Suppressor macrophage (primary cell): Measurements from ENCODE around the gene CNTLN.
A peak's percentile ranks its signal among the peaks of the same experiment; 100 is the strongest.
"Not testable (repeated sequence)": the region's sequence is repeated elsewhere in the genome, so short reads cannot be mapped to it uniquely, and the experiment has no call there.

ENCODE experiments used
- DNase-seq, 4 experiments: peaks; one replicate each; pipeline ENCODE4 v3.0.0-alpha.2; 2020 to 2022

Gene CNTLN

DNA sequence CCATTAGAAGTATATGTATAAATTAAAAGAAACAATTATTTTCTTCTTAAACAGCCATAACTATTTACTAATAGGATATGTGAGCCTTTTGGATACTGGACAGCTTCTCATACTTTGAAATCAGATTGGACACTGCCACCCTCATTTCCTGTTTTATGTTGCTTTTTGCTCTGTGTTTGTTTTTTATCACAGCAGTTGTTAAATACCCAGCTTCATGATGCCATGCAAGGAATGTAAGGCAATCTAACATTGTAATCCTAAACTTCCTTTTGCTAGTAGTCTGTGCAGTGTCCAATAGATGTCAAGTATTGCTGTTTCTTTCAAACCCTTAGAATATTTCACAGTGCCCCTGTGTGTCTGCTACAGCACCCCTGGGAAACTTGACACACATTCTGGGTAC lies 56.2 kb downstream of the CNTLN start:
- no peak for DNase-seq

GRCh38 chr9:17204611-17205152 lies 69.8 kb downstream of the CNTLN start:
- DNase-seq: no peak

- no peak for DNase-seq
These were observed 81.2 kb downstream of the CNTLN start for GRCh38 chr9:17216011-17216410.

- no peak for DNase-seq
These were observed 81.8 kb downstream of the CNTLN start for GRCh38 chr9:17216646-17217045.

GRCh38 chr9:17217272-17217671 lies 82.4 kb downstream of the CNTLN start:
- no peak for DNase-seq

- peak in 1 of 4 experiments; percentile 3 for DNase-seq
These were observed 84.4 kb downstream of the CNTLN start for GRCh38 chr9:17219261-17219660.

DNA sequence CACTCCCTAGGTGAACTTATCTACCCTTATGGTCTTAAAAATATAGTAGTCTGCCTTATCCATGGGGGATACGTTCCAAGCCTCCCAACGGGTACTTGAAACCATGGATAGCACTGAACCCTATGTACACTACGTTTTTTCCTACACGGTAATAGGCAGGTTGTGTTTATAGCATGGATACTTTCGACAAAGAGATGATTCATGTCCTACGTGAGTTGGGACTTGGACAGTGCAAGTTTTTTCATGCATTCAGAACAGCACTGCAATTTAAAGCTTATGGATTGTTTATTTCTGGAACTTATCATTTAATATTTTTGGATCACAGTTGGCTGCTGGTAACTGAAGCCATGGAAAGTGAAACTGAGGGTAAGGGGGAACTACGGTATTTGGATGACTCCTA lies 88.1 kb downstream of the CNTLN start:
- no peak for DNase-seq

DNA sequence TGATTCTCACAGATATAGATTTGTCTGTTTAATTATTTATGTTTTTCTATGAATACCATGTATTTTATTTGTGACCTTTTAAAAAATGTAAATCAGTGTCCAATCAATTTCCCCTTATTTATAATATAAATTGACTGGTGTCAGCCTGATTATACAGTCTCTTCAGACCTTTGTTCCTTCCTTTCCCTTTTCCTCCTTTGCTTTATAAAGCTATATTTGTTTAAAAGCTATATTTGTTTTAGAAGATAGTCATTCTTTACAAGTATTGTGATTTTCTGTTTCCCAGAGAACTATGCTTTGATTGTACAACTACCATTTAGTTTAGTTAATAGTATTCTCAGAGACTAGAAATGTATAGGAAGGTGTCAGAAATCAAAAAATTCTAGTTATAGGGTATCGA lies 90.6 kb downstream of the CNTLN start:
- DNase-seq: no peak

DNA sequence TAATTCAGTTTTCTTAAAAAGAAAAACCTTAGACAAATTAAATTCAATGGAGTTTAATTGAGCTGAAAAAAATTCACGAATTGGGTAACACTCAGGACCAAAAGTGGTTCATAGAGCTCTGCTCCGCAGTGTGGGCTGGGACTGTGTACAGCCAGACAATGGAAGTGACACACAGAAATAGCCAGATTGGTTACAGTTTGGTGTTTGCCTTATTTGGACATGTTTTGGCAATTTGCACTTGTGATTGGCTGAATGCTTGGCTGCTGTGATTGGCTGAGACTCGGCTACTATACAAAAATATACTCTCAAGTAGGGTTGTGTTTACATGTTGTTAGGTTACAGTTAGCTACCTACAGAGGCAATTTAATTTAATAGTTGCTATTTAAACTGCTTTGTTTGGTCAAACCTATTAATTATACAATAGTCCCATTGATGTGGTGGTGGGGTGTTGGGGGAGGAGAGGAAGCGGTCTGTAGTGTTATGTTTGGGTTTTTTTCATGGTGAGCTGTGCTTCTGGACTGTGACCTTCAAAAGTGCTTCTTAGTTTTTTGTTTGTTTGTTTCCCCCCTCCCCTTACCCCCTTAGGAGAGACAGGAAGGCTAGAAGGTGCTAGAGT lies 95.2 kb downstream of the CNTLN start:
- no peak for DNase-seq

DNA sequence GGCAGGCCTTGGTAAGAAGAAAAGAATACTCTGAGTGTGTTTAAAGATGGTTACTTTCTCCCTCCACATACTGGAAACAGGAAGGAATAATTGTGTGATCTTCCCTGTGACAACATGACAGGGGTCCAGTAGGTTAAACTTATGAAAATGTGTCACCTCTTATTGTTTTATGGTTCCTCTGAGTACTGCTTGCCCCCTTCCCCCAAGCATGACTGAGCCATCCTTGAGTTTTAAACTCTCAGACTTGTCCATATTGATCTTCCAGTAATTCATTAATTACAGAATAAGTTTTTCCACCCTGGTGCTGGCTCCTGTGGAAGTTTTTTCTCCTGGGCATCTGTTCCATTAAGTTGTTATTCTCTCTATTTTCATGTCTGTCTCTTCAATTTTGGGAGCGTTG lies 95.8 kb downstream of the CNTLN start:
- no peak for DNase-seq

DNA sequence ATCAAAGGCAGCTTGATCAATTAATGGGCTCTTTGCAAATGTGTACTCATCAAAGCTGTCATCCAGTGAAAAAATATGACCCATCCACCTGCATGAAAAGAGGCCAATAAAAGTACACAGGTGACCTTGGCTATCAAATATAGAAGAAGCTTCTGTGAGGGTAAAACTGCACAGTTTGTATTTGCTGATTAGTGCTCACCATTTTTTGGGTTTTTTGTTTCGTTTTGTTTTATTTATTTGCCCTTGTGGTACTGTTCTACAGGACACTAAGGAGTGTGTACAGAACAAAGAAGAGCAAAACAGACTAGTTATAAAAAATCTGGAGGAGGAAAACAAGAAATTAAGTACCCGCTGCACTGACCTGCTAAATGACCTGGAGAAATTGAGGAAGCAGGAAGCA lies 101.3 kb downstream of the CNTLN start:
- DNase-seq: no peak

DNA sequence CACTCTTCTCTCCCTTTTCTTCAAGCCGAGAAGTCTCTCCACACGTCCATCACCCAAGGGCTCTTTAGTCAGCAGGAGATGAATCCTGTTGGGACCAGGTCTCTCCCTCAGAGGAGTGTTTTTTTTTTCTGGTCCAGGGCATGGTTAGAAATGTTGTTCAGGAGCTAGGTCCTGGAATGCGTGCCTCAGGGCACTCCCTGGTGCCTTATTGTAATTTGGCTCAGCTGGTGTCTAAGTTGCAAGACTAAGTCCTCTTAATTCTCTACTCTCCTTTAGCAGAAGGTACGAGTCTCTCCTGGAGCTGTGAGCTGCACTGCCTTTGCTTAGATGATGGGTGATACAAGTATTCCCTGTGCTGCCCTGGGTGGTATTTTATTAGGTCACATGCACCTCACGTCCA lies 111.9 kb downstream of the CNTLN start:
- no peak for DNase-seq

DNA sequence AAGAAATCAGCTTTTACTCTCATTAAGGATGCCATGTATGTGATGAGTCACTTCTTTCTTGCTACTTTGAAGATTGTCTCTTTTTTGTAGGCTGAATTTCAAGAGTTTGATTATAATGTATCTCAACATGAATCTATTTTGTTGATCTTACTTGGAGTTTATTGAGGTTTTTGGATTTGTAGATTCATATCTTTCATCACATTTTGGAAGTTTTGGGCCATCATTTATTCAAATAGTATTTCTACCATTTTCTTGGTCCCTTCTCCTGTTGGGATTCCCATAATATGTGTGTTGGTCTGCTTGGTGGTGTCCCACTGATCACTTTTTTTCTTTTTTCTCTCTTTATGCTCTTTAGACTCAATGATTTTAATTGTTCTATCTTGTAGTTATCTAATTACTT lies 116.3 kb downstream of the CNTLN start:
- DNase-seq: no peak

DNA sequence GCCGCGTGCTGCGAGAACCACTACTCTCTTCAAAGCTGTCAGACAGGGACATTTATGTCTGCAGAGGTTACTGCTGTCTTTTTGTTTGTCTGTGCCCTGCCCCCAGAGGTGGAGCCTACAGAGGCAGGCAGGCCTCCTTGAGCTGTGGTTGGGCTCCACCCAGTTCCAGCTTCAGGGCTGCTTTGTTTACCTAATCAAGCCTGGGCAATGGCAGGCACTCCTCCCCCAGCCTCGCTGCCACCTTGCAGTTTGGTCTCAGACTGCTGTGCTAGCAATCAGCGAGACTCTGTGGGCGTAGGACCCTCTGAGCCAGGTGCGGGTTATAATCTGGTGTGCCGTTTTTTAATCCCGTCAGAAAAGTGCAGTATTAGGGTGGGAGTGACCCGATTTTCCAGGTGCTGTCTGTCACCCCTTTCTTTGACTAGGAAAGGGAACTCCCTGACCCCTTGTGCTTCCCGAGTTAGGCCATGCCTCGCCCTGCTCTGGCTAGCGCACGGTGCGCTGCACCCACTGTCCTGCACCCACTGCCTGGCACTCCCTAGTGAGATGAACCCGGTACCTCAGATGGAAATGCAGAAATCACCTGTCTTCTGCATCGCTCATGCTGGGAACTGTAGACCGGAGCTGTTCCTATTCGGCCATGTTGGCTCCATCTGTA lies 133.8 kb downstream of the CNTLN start:
- not testable (repeated sequence) for DNase-seq

DNA sequence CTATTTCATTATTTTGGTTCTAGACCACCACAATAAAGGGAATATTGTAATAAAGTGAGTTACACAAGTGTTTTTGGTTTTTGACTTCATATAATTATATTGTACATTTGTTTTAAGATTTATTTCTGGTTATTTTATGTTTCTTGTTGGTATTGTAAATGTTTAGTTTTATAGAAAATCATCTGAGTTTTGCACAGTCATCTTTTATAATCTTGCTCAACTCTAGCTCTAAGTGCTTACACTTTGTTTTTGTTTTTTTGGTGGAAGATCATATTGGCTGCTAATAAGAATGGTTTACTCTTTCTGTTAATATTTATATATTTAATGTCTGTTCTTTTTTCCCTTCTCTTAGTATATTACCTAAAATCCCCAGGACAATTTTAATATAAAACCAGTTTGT lies 135.0 kb downstream of the CNTLN start:
- no peak for DNase-seq

DNA sequence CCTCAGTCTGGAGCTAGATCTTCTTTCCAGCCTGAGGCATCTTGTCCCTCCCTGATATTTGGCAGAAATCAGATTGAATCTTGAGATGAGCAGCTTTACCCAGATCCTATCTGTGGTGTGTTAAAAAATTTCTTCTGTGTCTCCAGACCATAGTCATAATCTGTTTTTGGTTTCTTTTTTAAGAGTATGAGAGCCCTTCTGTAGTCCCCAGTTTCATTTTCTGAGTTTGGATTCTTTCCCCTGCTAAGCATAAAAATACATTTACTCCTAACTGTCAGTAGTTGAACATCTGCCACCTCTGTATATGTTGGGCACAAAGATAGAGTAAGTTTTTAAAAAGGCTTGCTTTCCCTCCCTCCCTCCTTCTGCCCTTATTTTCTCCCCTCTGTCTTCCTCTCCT lies 137.7 kb downstream of the CNTLN start:
- DNase-seq: no peak

- DNase-seq: no peak
These were observed 145.6 kb downstream of the CNTLN start for GRCh38 chr9:17280350-17281012.

GRCh38 chr9:17290673-17291072 lies 155.8 kb downstream of the CNTLN start:
- DNase-seq: not testable (repeated sequence)

DNA sequence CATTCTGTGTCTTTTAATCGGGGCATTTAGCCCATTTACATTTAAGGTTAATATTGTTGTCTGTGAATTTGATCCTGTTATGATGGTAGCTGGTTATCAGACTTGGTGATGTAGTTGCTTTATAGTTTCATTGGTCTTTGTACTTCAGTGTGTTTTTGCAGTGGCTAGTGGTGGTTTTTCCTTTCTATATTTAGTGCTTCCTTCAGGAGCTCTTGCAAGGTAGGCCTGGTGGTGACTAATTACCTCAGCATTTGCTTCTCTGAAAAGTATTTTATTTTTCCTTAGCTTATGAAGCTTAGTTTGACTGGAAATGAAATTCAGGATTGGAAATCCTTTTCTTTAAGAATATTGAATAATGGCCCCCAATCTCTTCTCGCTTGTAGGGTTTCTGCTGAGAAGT lies 156.9 kb downstream of the CNTLN start:
- no peak for DNase-seq

DNA sequence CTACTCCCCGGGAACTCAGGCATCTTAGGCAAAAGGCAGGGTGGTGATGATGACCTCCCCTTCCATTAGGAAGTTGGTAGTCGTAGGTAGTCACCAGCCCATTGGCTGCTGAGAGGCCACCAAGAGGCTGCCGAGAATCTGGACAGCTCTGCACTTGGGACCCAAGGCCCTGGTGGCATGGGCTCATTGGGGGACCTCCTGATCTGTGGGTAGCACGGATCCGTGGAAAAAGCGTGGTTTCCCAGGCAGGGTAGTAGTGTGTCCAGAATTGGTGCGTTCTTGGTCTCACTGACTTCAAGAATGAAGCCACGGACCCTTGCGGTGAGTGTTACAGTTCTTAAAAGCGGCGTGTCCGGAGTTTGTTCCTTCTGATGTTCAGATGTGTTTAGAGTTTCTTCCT lies 158.8 kb downstream of the CNTLN start:
- DNase-seq: no peak

GRCh38 chr9:17294822-17295624 lies 160.2 kb downstream of the CNTLN start:
- no peak for DNase-seq

- no peak for DNase-seq
These were observed 180.5 kb downstream of the CNTLN start for GRCh38 chr9:17315341-17315740.

DNA sequence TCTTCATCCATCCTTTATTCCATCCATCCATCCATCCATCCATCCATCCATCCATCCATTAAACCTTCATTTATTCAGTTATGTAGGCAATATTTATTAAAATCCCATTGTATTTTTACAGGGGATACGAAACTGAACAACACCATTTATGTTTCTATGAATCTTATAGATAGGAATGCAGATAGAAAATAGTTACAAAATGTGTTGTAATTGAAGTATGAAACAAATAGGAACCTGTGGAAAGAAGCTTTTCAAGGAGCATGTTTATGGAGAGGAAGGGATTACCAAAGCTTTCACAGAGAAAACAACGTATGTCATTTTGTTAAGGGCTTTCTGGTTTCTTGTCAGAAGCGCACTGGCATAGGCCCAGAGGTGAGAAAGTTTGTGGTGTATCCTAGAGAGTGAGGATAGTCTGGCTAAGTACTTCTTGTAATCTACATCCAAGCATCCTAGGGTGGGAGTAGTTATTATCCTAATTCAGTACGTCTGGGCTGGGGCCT lies 184.0 kb downstream of the CNTLN start:
- no peak for DNase-seq
